SU-DHL-6 (cell line): ENCODE results near the gene ARHGEF11.

Experiments
- CTCF ChIP-seq: fragments of 200-600 bp; sonication (generic); IDR thresholded peaks from one replicate; pipeline ENCODE4 v1.5.1; 2017; ENCODE audit warnings: antibody characterized with exemption, mild to moderate bottlenecking, low read length, moderate library complexity; ENCODE audit not compliant: insufficient read depth, poor library complexity, severe bottlenecking
- EZH2phosphoT487 ChIP-seq: fragments of 200-600 bp; sonication (generic), shearing (Covaris generic); conservative IDR thresholded peaks from 2 replicates; pipeline ENCODE4 v1.6.1; 2018; ENCODE audit warnings: mild to moderate bottlenecking, antibody characterized with exemption, low read length, moderate library complexity, mixed read lengths

GRCh38 chr1:156936721-156937220 is 108.8 kb downstream of the ARHGEF11 start:
- TF ChIP-seq CTCF = no peak
- TF ChIP-seq EZH2phosphoT487 = no peak
